GM10248 (cell line): ENCODE data around the gene ANKRD26.

Experiments used
- CTCF ChIA-PET: fragments of 300-600 bp; sonication (Branson Sonifier 250); formaldehyde crosslinking; extraction: SDS; loops from one replicate; lab custom pipeline; 2021; ENCODE audit warnings: antibody characterized with exemption; lab: Yijun Ruan, JAX
- POLR2A ChIA-PET: fragments of 350-650 bp; sonication (Branson Sonifier 250); formaldehyde crosslinking; extraction: SDS; loops from one replicate; lab custom pipeline; 2020; ENCODE audit warnings: antibody characterized with exemption; lab: Yijun Ruan, JAX
- DNase-seq: peaks from one replicate; pipeline ENCODE4 v3.0.0; 2012; ENCODE audit errors: extremely low spot score
- CTCF ChIP-seq: IDR thresholded peaks from 2 replicates; pipeline ENCODE4 v1.5.1; 2012; ENCODE audit warnings: mild to moderate bottlenecking, low read depth; ENCODE audit errors: extremely low read depth, missing control alignments, control extremely low read depth

ANKRD26 gene

GRCh38 chr10:26969145-26969926 lies 131.0 kb downstream of the ANKRD26 start:
- peak; percentile 35 for DNase-seq
- POLR2A ChIA-PET = no interaction called here
- no peak for TF ChIP-seq CTCF
- CTCF ChIA-PET = interaction anchor here (1.0 to 1.7 kb wide), 2 partner anchors 10 to 15 kb away, joined by 3 read pairs; no protein-coding TSS in a partner anchor

DNA sequence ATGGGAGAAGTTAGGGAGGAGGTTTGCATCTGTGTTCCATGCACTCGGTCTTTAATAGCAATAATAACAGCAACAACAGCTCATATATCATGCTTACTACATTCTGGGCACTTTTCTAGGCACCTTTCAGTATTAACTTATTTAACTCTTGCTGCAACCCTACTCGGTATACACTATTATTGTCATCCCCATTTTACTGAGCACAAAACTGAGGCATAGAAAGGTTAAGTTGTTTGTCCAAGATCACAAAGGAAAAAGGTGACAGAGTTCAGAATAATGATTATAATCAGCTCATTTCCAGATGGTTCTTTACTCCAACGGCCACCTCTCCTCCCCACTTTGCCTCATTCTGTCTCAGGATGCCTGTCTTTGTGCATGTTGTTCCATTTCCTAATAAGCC lies 137.5 kb downstream of the ANKRD26 start:
- ChIA-PET POLR2A (no interaction called here), CTCF (no interaction called here)
- no peak for TF ChIP-seq CTCF
- no peak for DNase-seq

GRCh38 chr10:26960308-26960707 lies 140.0 kb downstream of the ANKRD26 start:
- TF ChIP-seq CTCF = no peak
- no peak for DNase-seq
- POLR2A ChIA-PET = no interaction called here
- CTCF ChIA-PET = no interaction called here

DNA sequence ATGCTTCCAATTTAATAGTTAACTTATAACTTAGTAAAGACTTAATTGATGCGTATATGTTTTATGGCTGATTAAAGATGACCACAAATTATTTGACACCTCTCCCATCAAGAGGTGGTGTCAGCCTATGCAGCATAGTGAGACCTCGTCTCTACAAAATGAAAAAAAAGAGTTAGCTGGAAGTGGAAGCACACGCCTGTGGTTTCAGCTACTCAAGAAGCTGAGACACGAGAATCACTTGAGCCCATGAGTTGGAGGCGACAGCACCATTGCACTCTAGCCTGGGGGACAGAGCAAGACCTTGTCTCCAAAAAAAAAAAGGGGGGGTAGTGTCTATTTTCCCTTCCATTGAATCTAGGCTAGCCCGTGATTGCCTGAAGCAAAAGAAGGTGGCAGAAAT lies 140.5 kb downstream of the ANKRD26 start:
- CTCF ChIA-PET = interaction anchor here (1.2 to 1.3 kb wide), 2 partner anchors 10 to 28 kb away, joined by 3 to 4 read pairs; no protein-coding TSS in a partner anchor
- DNase-seq = no peak
- POLR2A ChIA-PET = no interaction called here
- TF ChIP-seq CTCF = no peak
